Measurements from ENCODE around the gene EYA2.

EYA2 gene

GRCh38 chr20:47027042-47027441 is 132.4 kb downstream of the EYA2 start:
- no peak for DNase-seq (ENCODE audit: extremely low spot score)
- POLR2A ChIA-PET, result no interaction called here
- no peak for TF ChIP-seq BHLHE40 (IDR thresholded peaks at IDR 0.05; ENCODE audit: borderline replicate concordance)
- no peak for TF ChIP-seq PKNOX1 (IDR thresholded peaks at IDR 0.05)
- no peak for TF ChIP-seq L3MBTL2 (conservative IDR thresholded peaks at IDR 0.05)
- no peak for TF ChIP-seq FOXK2 (IDR thresholded peaks at IDR 0.05)
- CTCF ChIA-PET, result no interaction called here

DNA sequence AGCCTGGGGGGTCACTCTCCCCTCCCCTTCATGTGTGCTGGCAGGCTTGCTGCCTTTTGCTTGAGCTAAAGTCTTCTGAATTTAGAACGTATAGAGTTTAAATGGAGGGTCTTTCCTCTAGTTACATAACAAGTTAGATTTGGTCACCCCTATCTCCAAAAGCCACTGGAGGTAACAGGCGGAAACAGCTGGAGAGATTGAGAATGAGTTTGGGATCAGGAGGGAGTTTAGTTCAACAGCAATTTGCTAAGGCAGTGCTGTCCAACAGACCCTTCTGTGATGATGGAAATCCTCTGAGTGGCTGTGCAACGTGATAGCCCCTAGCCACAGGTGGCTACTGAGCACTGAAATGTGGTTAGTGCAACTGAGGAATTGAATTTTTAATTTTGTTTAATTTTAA is 132.8 kb downstream of the EYA2 start:
- ChIA-PET CTCF (no interaction called here), POLR2A (no interaction called here)
- no peak for DNase-seq (ENCODE audit: extremely low spot score)
- TF ChIP-seq ZNF384 (IDR thresholded peaks at IDR 0.05), result no peak
- no peak for TF ChIP-seq FOXK2 (IDR thresholded peaks at IDR 0.05)
- no peak for TF ChIP-seq CTBP1 (IDR thresholded peaks at IDR 0.05; ENCODE audit: borderline replicate concordance)
- TF ChIP-seq SUZ12 (IDR thresholded peaks at IDR 0.05), result no peak
- TF ChIP-seq ARNT (IDR thresholded peaks at IDR 0.05), result no peak
- no peak for TF ChIP-seq FOXA1 (IDR thresholded peaks at IDR 0.05)
- TF ChIP-seq BHLHE40 (IDR thresholded peaks at IDR 0.05; ENCODE audit: borderline replicate concordance), result no peak
- no peak for TF ChIP-seq L3MBTL2 (conservative IDR thresholded peaks at IDR 0.05)
- no peak for TF ChIP-seq NFRKB (IDR thresholded peaks at IDR 0.05)
- no peak for TF ChIP-seq HDGF (IDR thresholded peaks at IDR 0.05; ENCODE audit: borderline replicate concordance)
- no peak for TF ChIP-seq LEF1 (IDR thresholded peaks at IDR 0.05; ENCODE audit: borderline replicate concordance)

DNA sequence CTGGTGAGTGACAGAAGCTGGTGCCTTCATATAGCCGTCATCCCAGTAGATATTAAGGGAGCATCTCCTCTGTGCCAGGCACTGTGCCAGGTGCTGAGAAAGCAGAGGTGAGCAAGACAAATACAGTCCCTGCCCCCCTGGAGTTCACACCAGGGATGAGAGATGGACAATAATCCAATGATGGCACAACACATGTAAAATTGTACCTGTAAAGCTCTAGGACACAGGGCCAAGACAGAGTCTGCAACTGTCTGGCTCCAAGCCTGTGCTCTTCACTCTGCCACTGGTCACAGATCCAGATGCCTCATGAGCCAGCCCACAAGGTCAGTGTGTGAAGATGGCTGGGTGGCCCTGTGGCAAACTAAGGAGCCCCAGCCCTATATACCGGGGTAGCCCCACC is 133.8 kb downstream of the EYA2 start:
- ChIA-PET POLR2A (no interaction called here), CTCF (no interaction called here)
- no peak for DNase-seq (ENCODE audit: extremely low spot score)
- TF ChIP-seq TARDBP (IDR thresholded peaks at IDR 0.05) (no peak), NFRKB (IDR thresholded peaks at IDR 0.05) (no peak), FOXK2 (IDR thresholded peaks at IDR 0.05) (no peak), ARNT (IDR thresholded peaks at IDR 0.05) (no peak), ZNF384 (IDR thresholded peaks at IDR 0.05) (no peak), FOXM1 (IDR thresholded peaks at IDR 0.05; ENCODE audit: borderline replicate concordance) (no peak), CTBP1 (IDR thresholded peaks at IDR 0.05; ENCODE audit: borderline replicate concordance) (no peak)

DNA sequence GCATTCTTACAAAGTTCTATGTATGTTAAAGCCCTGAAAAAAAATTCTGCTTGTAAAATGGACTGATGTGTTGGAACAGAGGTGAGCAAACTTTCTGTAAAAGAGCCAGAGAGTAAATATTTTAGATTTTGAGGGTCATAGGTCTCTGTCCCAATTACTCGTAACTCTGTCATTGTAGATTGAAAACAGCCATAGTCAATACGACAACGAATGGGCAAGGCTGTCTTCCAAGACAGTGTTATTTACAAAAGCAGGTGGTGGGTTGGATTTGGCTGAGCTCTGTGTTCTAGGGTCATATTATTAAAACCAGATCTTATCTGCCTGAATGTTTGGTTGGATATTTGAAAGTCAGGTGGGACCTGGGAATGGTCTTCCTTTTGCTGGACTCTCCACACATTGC is 135.2 kb downstream of the EYA2 start:
- TF ChIP-seq PKNOX1 (IDR thresholded peaks at IDR 0.05) (no peak), SP1 (IDR thresholded peaks at IDR 0.05) (no peak), CTBP1 (IDR thresholded peaks at IDR 0.05; ENCODE audit: borderline replicate concordance) (no peak), FOXK2 (IDR thresholded peaks at IDR 0.05) (no peak), FOXM1 (IDR thresholded peaks at IDR 0.05; ENCODE audit: borderline replicate concordance) (no peak), LEF1 (IDR thresholded peaks at IDR 0.05; ENCODE audit: borderline replicate concordance) (no peak), HDGF (IDR thresholded peaks at IDR 0.05; ENCODE audit: borderline replicate concordance) (no peak), ELF4 (IDR thresholded peaks at IDR 0.05) (no peak), L3MBTL2 (conservative IDR thresholded peaks at IDR 0.05) (no peak), FOXA1 (IDR thresholded peaks at IDR 0.05) (no peak), NFRKB (IDR thresholded peaks at IDR 0.05) (no peak), BHLHE40 (IDR thresholded peaks at IDR 0.05; ENCODE audit: borderline replicate concordance) (no peak), TARDBP (IDR thresholded peaks at IDR 0.05) (no peak)
- CTCF ChIA-PET, result no interaction called here
- no peak for DNase-seq (ENCODE audit: extremely low spot score)
- POLR2A ChIA-PET, result no interaction called here

DNA sequence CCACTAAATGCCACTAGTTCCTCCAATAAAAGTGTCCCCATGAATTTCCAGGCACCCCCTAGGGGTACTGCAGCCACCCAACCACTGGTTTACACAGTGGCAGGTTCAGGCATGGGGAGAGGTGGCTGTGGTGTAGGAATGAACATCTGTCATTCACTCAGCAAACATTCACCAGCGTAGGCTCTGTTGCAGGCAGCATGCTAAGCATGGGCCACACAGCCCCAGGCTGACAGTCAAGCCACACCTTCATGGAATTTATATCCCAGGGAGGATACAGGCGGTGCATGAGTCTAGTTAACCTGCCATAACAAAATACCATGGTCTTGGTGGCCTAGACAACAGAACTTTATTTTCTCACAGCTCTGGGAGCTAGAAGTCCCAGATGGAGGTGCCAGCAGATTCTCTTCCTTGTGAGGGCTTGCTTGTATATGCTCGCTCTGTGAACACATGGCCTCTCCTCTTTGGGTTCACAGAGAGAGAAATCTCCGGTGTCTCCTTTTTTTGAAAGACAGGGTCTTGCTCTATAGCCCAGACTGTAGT is 135.7 kb downstream of the EYA2 start:
- CTCF ChIA-PET, result no interaction called here
- no peak for TF ChIP-seq HDGF (IDR thresholded peaks at IDR 0.05; ENCODE audit: borderline replicate concordance)
- POLR2A ChIA-PET, result no interaction called here
- DNase-seq (ENCODE audit: extremely low spot score), result no peak

- ChIA-PET POLR2A (no interaction called here), CTCF (no interaction called here)
- TF ChIP-seq ELF4 (IDR thresholded peaks at IDR 0.05), result no peak
- TF ChIP-seq SP1 (IDR thresholded peaks at IDR 0.05), result no peak
- TF ChIP-seq L3MBTL2 (conservative IDR thresholded peaks at IDR 0.05), result no peak
- TF ChIP-seq NFRKB (IDR thresholded peaks at IDR 0.05), result no peak
- no peak for TF ChIP-seq ARNT (IDR thresholded peaks at IDR 0.05)
- TF ChIP-seq ZNF384 (IDR thresholded peaks at IDR 0.05), result no peak
- TF ChIP-seq FOXK2 (IDR thresholded peaks at IDR 0.05), result no peak
- TF ChIP-seq BHLHE40 (IDR thresholded peaks at IDR 0.05; ENCODE audit: borderline replicate concordance), result no peak
- no peak for TF ChIP-seq TARDBP (IDR thresholded peaks at IDR 0.05)
- TF ChIP-seq LEF1 (IDR thresholded peaks at IDR 0.05; ENCODE audit: borderline replicate concordance), result no peak
- no peak for TF ChIP-seq PKNOX1 (IDR thresholded peaks at IDR 0.05)
- no peak for TF ChIP-seq FOXA1 (IDR thresholded peaks at IDR 0.05)
- DNase-seq (ENCODE audit: extremely low spot score), result no peak
Measured at GRCh38 chr20:47031004-47031403, 136.4 kb downstream of the EYA2 start.

DNA sequence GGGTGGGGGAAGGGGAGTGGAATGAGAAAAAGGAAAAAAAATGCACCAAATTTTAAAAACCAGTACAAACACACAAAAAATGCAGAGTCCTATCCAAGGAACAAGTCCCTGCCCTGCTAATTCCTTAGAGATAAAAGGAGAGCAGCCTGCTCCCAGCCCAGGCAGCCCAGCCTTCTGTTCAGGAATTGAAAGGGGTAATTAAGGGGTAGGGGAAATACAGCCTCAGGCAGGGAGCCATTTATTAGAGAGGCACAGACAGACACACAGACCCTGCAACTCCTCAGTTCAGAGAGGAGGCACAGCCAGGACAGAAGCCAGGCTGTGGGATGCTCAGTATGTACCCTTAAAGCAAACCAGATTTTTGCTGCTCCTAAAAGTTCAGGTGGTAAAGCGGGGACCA is 137.2 kb downstream of the EYA2 start:
- CTCF ChIA-PET, result no interaction called here
- TF ChIP-seq FOXA1 (IDR thresholded peaks at IDR 0.05), result no peak
- no peak for TF ChIP-seq L3MBTL2 (conservative IDR thresholded peaks at IDR 0.05)
- no peak for TF ChIP-seq FOXM1 (IDR thresholded peaks at IDR 0.05; ENCODE audit: borderline replicate concordance)
- TF ChIP-seq HDGF (IDR thresholded peaks at IDR 0.05; ENCODE audit: borderline replicate concordance), result no peak
- no peak for TF ChIP-seq FOXK2 (IDR thresholded peaks at IDR 0.05)
- no peak for DNase-seq (ENCODE audit: extremely low spot score)
- POLR2A ChIA-PET, result no interaction called here

Measured in HEK293T (cell line).